Panc1 (cell line): Measurements from ENCODE around the gene LILRA5.

Source experiments
- CTCF ChIP-seq: fragments of 450-650 bp; IDR thresholded peaks from 2 replicates; pipeline ENCODE4 v1.5.1; 2017; ENCODE audit warnings: mild to moderate bottlenecking
- POLR2AphosphoS5 ChIP-seq: IDR thresholded peaks from 2 replicates; pipeline ENCODE4 v1.6.1; 2012; ENCODE audit warnings: mild to moderate bottlenecking, low read depth, low read length, moderate library complexity
- SIN3A ChIP-seq: IDR thresholded peaks from 2 replicates; pipeline ENCODE4 v1.6.1; 2012; ENCODE audit warnings: low read depth, mild to moderate bottlenecking, low read length, moderate library complexity, borderline replicate concordance; ENCODE audit not compliant: insufficient read depth
- TCF7L2 ChIP-seq: IDR thresholded peaks from 2 replicates; pipeline ENCODE4 v1.6.1; 2011; ENCODE audit warnings: mild to moderate bottlenecking, low read depth, low read length, inconsistent platforms
- TF ChIP-seq, protein P1 (sequence below), 2 experiments: IDR thresholded peaks; 2 replicates each; pipeline ENCODE4 v1.6.1; 2011 to 2012; ENCODE audit warnings: low read depth in 2 of 2, control low read depth in 1 of 2, low read length in 1 of 2, mild to moderate bottlenecking in 1 of 2, moderate library complexity in 1 of 2; ENCODE audit not compliant: insufficient read depth in 1 of 2

- TF ChIP-seq CTCF, result no peak
- TF ChIP-seq POLR2AphosphoS5, result no peak
- TF ChIP-seq, protein P1, sequence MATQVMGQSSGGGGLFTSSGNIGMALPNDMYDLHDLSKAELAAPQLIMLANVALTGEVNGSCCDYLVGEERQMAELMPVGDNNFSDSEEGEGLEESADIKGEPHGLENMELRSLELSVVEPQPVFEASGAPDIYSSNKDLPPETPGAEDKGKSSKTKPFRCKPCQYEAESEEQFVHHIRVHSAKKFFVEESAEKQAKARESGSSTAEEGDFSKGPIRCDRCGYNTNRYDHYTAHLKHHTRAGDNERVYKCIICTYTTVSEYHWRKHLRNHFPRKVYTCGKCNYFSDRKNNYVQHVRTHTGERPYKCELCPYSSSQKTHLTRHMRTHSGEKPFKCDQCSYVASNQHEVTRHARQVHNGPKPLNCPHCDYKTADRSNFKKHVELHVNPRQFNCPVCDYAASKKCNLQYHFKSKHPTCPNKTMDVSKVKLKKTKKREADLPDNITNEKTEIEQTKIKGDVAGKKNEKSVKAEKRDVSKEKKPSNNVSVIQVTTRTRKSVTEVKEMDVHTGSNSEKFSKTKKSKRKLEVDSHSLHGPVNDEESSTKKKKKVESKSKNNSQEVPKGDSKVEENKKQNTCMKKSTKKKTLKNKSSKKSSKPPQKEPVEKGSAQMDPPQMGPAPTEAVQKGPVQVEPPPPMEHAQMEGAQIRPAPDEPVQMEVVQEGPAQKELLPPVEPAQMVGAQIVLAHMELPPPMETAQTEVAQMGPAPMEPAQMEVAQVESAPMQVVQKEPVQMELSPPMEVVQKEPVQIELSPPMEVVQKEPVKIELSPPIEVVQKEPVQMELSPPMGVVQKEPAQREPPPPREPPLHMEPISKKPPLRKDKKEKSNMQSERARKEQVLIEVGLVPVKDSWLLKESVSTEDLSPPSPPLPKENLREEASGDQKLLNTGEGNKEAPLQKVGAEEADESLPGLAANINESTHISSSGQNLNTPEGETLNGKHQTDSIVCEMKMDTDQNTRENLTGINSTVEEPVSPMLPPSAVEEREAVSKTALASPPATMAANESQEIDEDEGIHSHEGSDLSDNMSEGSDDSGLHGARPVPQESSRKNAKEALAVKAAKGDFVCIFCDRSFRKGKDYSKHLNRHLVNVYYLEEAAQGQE (IDR thresholded peaks at IDR 0.05; ENCODE audit: insufficient read depth in 1 of 2, low read depth in 2 of 2, low read length in 1 of 2), result no peak
- TF ChIP-seq SIN3A, result no peak
- TF ChIP-seq TCF7L2, result no peak
Measured at GRCh38 chr19:54298357-54299125, 14.4 kb downstream of the LILRA5 start.
